Uterus (tissue), 4 donors: Measurements from ENCODE around the gene KCNS3. TPM values are rescaled to one million over a fixed set of nuclear protein-coding genes. Genes with fewer than 3 reads are reported as not detected.

Experiments used
- DNase-seq, 2 donors: peaks; one replicate each; pipeline ENCODE4 v3.0.0-alpha.2; 2019 to 2020
- H3K27ac ChIP-seq, 2 donors: fragments of 200-600 bp; sonication (generic); 1 replicate in 1 of 2; 2 replicates in 1 of 2; pipeline ENCODE4 v1.5.1; 2016 to 2018
- H3K27me3 ChIP-seq, 2 donors: fragments of 200-600 bp; sonication (generic); one replicate each; pipeline ENCODE4 v1.5.1; 2018 to 2019; ENCODE audit warnings: control low read depth in 1 of 2
- H3K36me3 ChIP-seq, 2 donors: fragments of 200-600 bp; sonication (generic); one replicate each; pipeline ENCODE4 v1.5.1; 2019; ENCODE audit warnings: control low read depth in 1 of 2
- H3K4me1 ChIP-seq, 2 donors: fragments of 200-600 bp; sonication (generic); one replicate each; pipeline ENCODE4 v1.5.1; 2018 to 2019; ENCODE audit warnings: control low read depth in 1 of 2
- H3K4me3 ChIP-seq, 2 donors: fragments of 200-600 bp; sonication (generic); 1 replicate in 1 of 2; 2 replicates in 1 of 2; pipeline ENCODE4 v1.5.1; 2018 to 2019; ENCODE audit warnings: mild to moderate bottlenecking in 1 of 2
- H3K9me3 ChIP-seq, 2 donors: fragments of 200-600 bp; sonication (generic); one replicate each; pipeline ENCODE4 v1.5.1; 2019; ENCODE audit warnings: control low read depth in 1 of 2
- CTCF ChIP-seq, 4 experiments: fragments of 200-600 bp in 2 of 4; fragments of 450-650 bp in 2 of 4; sonication (generic) in 2 of 4; IDR thresholded peaks; one replicate each; pipeline ENCODE4 v1.5.1; 2016 to 2019; ENCODE audit warnings: antibody characterized with exemption in 4 of 4, mild to moderate bottlenecking in 2 of 4, moderate library complexity in 1 of 4
- POLR2A ChIP-seq, 2 donors: fragments of 450-650 bp; IDR thresholded peaks; one replicate each; pipeline ENCODE4 v1.6.1; 2016; ENCODE audit warnings: antibody characterized with exemption in 2 of 2, mild to moderate bottlenecking in 1 of 2, moderate library complexity in 1 of 2
- intact Hi-C: fragments of 100-400 bp; cut with DNase I; formaldehyde crosslinking; loops from one replicate; pipeline ENCODE4 v1.15.1; 2023; ENCODE audit warnings: low total_unique reads
- total RNA-seq, 4 donors: library from RNA; depleted of rRNA in 3 of 4; stranded (reverse); fragments of >200 nt in 3 of 4; gene quantifications; one replicate each; pipeline versions ENCODE4 v1.1.0 to v1.2.4, GENCODE V29; 2014 to 2023
- donor health status: DM: yes; HTN: yes; CAD: no.

KCNS3 gene
- total RNA-seq, 4 donors from 2014 or later, result 4.8 to 67.6 (median 11.6) TPM

GRCh38 chr2:17981936-17982335 is 103.5 kb downstream of the KCNS3 start:
- intact Hi-C loops, result no loop called here
- H3K27ac ChIP-seq, result no peak overlapping the region
- H3K9me3 ChIP-seq, result no peaks in the 10 kb centered on the region
- no peak overlapping the region for H3K4me3 ChIP-seq
- H3K27me3 ChIP-seq, result no peaks in the 10 kb centered on the region
- DNase-seq, result no peak
- no peaks in the 10 kb centered on the region for H3K36me3 ChIP-seq
- no peak for TF ChIP-seq POLR2A (IDR thresholded peaks at IDR 0.05)
- no peak for TF ChIP-seq CTCF (IDR thresholded peaks at IDR 0.05)
- no peaks in the 10 kb centered on the region for H3K4me1 ChIP-seq

Other genes starting within 250 kb of the KCNS3 start
- 10 to 100 TPM in 2 of 4 donors, 1 to 10 TPM in 2; 7.4 to 49.4 (median 15.5) TPM for gene SMC6, start 124.9 kb upstream of the KCNS3 start, total RNA-seq
- 10 to 100 TPM in 1 of 4 donors, 1 to 10 TPM in 3; 4.7 to 21.6 (median 6.6) TPM for gene GEN1, start 124.5 kb upstream of the KCNS3 start, total RNA-seq
- not detected for gene MSGN1, start 62.2 kb upstream of the KCNS3 start, total RNA-seq